ENCODE data around the gene NOS1AP. TPM values are rescaled to one million over a fixed set of nuclear protein-coding genes. Genes with fewer than 3 reads are reported as not detected.

The NOS1AP gene
- total and polyA plus RNA-seq, 7 experiments from 2014 or later = 0.08 to 0.15 TPM; not detected in 5

GRCh38 chr1:162264108-162264507 lies 194.6 kb downstream of the NOS1AP start:
- Mint-ChIP-seq H3K4me1 (no peaks in the 10 kb centered on the region), H3K27me3 (peaks cover 14 to 42% (median 26%) of the 10 kb centered on the region in 5 donors), H3K27ac (no peak overlapping the region), H3K36me3 (no peaks in the 10 kb centered on the region), H3K4me3 (no peak overlapping the region), H3K9me3 (no peaks in the 10 kb centered on the region)
- intact Hi-C loops (cut with micrococcal nuclease) = no loop called here
- ATAC-seq (no peak), DNase-seq (no peak)
- Histone ChIP-seq H3K27ac (ENCODE audit: low read depth, low read length) (no peak overlapping the region), H3K36me3 (ENCODE audit: control insufficient read depth in 2 of 3, insufficient read depth in 3 of 3, low read length in 3 of 3) (no peaks in the 10 kb centered on the region), H3K4me3 (ENCODE audit: low read length) (no peak overlapping the region), H3K27me3 (ENCODE audit: control insufficient read depth in 2 of 2, insufficient read depth in 2 of 2, low read length in 2 of 2) (no peaks in the 10 kb centered on the region), H3K9me3 (ENCODE audit: control insufficient read depth in 2 of 3, low read length in 3 of 3) (no peaks in the 10 kb centered on the region), H3K4me1 (ENCODE audit: control insufficient read depth in 2 of 2, insufficient read depth in 2 of 2, low read length in 2 of 2) (no peaks in the 10 kb centered on the region)
- ChIA-PET POLR2A (no interaction called here), CTCF (no interaction called here)

DNA sequence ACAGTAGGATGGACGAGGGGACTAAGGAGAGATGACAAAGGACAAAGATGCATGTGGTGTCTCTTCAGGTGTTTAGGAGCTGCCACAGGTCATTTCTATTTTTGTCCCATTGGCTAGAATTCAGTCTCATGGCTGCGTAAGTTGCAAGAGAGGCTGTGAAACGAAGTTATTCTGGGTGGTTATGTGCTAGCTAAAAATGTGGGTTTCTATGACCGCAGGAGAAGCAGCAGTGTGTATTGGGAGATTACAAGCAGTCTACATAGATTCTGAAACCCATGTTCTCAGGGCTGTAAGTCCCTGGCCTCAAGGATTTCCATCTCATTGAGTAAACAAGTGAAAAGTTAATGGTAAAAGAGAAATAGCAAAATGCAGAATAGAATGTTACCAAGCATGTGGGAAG lies 196.5 kb downstream of the NOS1AP start:
- Histone ChIP-seq H3K4me3 (ENCODE audit: low read length) (no peak overlapping the region), H3K27me3 (ENCODE audit: control insufficient read depth in 2 of 2, insufficient read depth in 2 of 2, low read length in 2 of 2) (no peaks in the 10 kb centered on the region), H3K9me3 (ENCODE audit: control insufficient read depth in 2 of 3, low read length in 3 of 3) (no peaks in the 10 kb centered on the region), H3K36me3 (ENCODE audit: control insufficient read depth in 2 of 3, insufficient read depth in 3 of 3, low read length in 3 of 3) (no peaks in the 10 kb centered on the region), H3K27ac (ENCODE audit: low read depth, low read length) (no peak overlapping the region), H3K4me1 (ENCODE audit: control insufficient read depth in 2 of 2, insufficient read depth in 2 of 2, low read length in 2 of 2) (no peaks in the 10 kb centered on the region)
- H3K4me1 Mint-ChIP-seq = no peaks in the 10 kb centered on the region
- H3K27ac Mint-ChIP-seq = no peak overlapping the region
- ATAC-seq (no peak), DNase-seq (no peak)
- no peak overlapping the region for H3K4me3 Mint-ChIP-seq
- ChIA-PET POLR2A (no interaction called here), CTCF (no interaction called here)
- H3K27me3 Mint-ChIP-seq = peaks cover 14 to 40% (median 22%) of the 10 kb centered on the region in 5 donors
- intact Hi-C loops (cut with micrococcal nuclease) = no loop called here
- H3K9me3 Mint-ChIP-seq = no peaks in the 10 kb centered on the region
- H3K36me3 Mint-ChIP-seq = no peaks in the 10 kb centered on the region

DNA sequence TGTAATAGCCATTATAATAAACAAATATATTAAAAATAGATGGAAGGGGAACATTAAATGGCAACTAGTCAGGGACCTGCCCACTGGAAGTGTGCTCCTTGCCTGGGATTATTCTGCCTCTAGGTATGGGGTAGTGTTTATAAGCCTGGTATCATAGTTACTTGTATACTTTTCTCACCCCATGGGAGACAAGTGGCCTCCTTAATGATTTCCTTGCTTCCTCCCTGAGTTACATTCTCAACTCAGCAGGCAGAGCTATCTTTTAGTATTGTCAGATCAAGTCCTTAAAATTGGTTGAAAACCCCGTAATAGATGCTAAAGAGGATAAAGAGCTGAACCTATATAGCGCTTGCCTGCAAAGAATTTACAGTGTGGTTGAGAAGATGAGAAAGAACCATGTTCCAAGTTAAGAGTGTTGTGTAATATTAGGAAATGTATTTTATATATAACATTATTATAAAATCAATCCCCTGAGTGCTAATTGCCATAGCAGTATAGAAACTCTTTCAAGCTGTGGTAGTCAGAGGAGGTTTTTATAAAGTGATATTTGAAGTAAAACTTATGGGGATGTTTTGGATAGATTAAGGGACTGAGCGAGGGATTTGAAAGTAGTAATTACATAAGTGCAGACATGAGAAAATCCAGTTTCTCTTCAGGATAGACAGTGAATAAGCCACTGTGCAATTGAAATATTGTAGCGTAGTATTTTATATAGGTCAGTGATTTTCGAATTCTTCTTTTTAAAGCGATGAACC lies 200.7 kb downstream of the NOS1AP start:
- CTCF ChIA-PET = no interaction called here

DNA sequence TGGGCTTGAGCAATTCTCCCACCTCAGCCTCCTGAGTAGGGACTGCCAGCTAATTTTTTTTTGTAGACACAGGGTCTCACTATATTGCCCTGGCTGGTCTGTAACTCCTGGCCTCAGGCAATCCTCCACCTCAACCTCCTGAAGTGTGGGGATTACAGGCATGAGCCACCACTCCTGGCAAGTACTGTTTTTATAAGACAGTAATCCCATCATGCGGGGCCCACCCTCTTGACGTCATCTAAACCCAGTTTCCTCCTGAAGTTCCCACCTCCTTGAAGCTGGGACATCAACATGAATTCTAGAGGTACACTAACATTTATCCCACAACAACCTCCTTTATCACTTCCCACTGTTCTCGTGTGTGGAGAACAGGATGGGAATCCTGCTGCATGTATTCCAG lies 202.5 kb downstream of the NOS1AP start:
- no peak overlapping the region for H3K27ac Mint-ChIP-seq
- no peaks in the 10 kb centered on the region for H3K9me3 Mint-ChIP-seq

More for the DNA sequence above, 200.7 kb downstream of the NOS1AP start:
- intact Hi-C loops (cut with micrococcal nuclease) = loop anchor here in 1 of 2 donors (10.0 kb wide), 1 partner anchor 475 kb away; no protein-coding TSS in a partner anchor
- Mint-ChIP-seq H3K9me3 (no peaks in the 10 kb centered on the region), H3K4me1 (no peaks in the 10 kb centered on the region), H3K27ac (no peak overlapping the region), H3K4me3 (no peak overlapping the region), H3K36me3 (no peaks in the 10 kb centered on the region), H3K27me3 (peaks cover 2 to 27% (median 20%) of the 10 kb centered on the region in 5 donors)
- H3K27ac ChIP-seq (ENCODE audit: low read depth, low read length) = no peak overlapping the region
- ATAC-seq (no peak), DNase-seq (no peak)
- H3K9me3 ChIP-seq (ENCODE audit: control insufficient read depth in 2 of 3, low read length in 3 of 3) = no peaks in the 10 kb centered on the region
- no peaks in the 10 kb centered on the region for H3K4me1 ChIP-seq (ENCODE audit: control insufficient read depth in 2 of 2, insufficient read depth in 2 of 2, low read length in 2 of 2)
- POLR2A ChIA-PET = interaction anchor here (0.6 kb wide), 1 partner anchor 622 kb away, joined by 5 read pairs; no protein-coding TSS in a partner anchor
- no peak overlapping the region for H3K4me3 ChIP-seq (ENCODE audit: low read length)
- H3K27me3 ChIP-seq (ENCODE audit: control insufficient read depth in 2 of 2, insufficient read depth in 2 of 2, low read length in 2 of 2) = no peaks in the 10 kb centered on the region
- no peaks in the 10 kb centered on the region for H3K36me3 ChIP-seq (ENCODE audit: control insufficient read depth in 2 of 3, insufficient read depth in 3 of 3, low read length in 3 of 3)

DNA sequence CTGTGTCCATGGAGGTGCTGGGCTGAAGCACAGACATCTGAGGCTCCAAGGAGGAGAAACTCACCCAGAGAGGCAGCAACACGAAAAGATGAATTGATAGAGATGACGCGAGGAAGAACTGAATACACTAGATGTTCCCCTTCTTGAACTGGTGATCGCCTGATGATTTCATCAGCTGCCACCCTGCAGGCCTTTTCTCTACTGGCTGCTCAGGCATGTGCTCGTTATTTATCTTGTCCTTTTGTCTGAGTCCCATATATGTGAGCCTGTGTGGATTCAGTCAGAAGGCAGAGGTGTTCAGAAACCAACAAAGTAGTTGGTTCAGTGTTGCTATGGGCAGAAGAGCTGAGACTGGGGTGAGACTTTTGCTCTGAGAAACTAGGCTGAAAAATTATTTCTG lies 202.9 kb downstream of the NOS1AP start:
- no peaks in the 10 kb centered on the region for H3K36me3 ChIP-seq (ENCODE audit: control insufficient read depth in 2 of 3, insufficient read depth in 3 of 3, low read length in 3 of 3)
- H3K4me3 ChIP-seq (ENCODE audit: low read length) = no peak overlapping the region
- H3K27ac ChIP-seq (ENCODE audit: low read depth, low read length) = no peak overlapping the region
- H3K9me3 Mint-ChIP-seq = no peaks in the 10 kb centered on the region
- no peak overlapping the region for H3K4me3 Mint-ChIP-seq
- H3K36me3 Mint-ChIP-seq = no peaks in the 10 kb centered on the region
- no peaks in the 10 kb centered on the region for H3K4me1 ChIP-seq (ENCODE audit: control insufficient read depth in 2 of 2, insufficient read depth in 2 of 2, low read length in 2 of 2)
- no peaks in the 10 kb centered on the region for H3K9me3 ChIP-seq (ENCODE audit: control insufficient read depth in 2 of 3, low read length in 3 of 3)
- ATAC-seq = no peak
- no peak overlapping the region for H3K27ac Mint-ChIP-seq
- DNase-seq = no peak
- intact Hi-C loops (cut with micrococcal nuclease) = loop anchor here in 1 of 2 donors (10.0 kb wide), 1 partner anchor 478 kb away; no protein-coding TSS in a partner anchor
- CTCF ChIA-PET = no interaction called here
- H3K27me3 ChIP-seq (ENCODE audit: control insufficient read depth in 2 of 2, insufficient read depth in 2 of 2, low read length in 2 of 2) = no peaks in the 10 kb centered on the region
- no peaks in the 10 kb centered on the region for H3K4me1 Mint-ChIP-seq
- POLR2A ChIA-PET = no interaction called here
- H3K27me3 Mint-ChIP-seq = peaks cover 0 to 26% (median 11%) of the 10 kb centered on the region in 5 donors

More for the DNA sequence above, 202.5 kb downstream of the NOS1AP start:
- Mint-ChIP-seq H3K36me3 (no peaks in the 10 kb centered on the region), H3K4me3 (no peak overlapping the region), H3K4me1 (no peaks in the 10 kb centered on the region), H3K27me3 (peaks cover 2 to 24% (median 11%) of the 10 kb centered on the region in 5 donors)
- no peaks in the 10 kb centered on the region for H3K27me3 ChIP-seq (ENCODE audit: control insufficient read depth in 2 of 2, insufficient read depth in 2 of 2, low read length in 2 of 2)
- H3K4me3 ChIP-seq (ENCODE audit: low read length) = no peak overlapping the region
- DNase-seq (no peak), ATAC-seq (no peak)
- ChIA-PET CTCF (no interaction called here), POLR2A (no interaction called here)
- no peak overlapping the region for H3K27ac ChIP-seq (ENCODE audit: low read depth, low read length)
- intact Hi-C loops (cut with micrococcal nuclease) = loop anchor here in 1 of 2 donors (10.0 kb wide), 1 partner anchor 477 kb away; no protein-coding TSS in a partner anchor
- H3K9me3 ChIP-seq (ENCODE audit: control insufficient read depth in 2 of 3, low read length in 3 of 3) = no peaks in the 10 kb centered on the region
- H3K4me1 ChIP-seq (ENCODE audit: control insufficient read depth in 2 of 2, insufficient read depth in 2 of 2, low read length in 2 of 2) = no peaks in the 10 kb centered on the region
- no peaks in the 10 kb centered on the region for H3K36me3 ChIP-seq (ENCODE audit: control insufficient read depth in 2 of 3, insufficient read depth in 3 of 3, low read length in 3 of 3)

DNA sequence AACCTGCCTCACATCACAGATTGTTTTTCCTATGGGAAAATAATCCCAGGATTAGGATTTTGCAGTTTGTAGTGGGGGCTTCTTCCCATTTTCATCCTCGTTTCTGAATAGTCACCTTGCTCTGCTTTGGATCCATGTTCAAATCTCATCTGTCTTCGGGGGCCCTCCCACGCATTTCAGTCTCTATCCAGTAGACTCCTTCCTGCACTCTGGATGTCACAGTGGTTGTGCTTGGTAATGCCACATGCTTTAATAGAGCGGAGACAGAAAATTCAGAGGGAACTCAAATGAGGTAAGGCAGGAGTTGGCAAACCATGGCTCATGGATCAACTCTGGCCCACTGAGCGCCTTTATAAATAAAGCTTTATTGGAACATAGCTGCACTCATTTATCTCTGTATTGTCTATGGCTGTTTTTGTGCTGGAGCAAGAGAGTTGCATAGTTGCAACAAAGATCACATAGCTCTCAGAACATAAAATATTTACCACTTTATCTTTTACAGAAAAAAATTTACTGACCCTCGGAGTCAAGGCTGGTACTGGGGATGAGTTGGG lies 206.2 kb downstream of the NOS1AP start:
- no peak for ATAC-seq
- Histone ChIP-seq H3K9me3 (ENCODE audit: control insufficient read depth in 2 of 3, low read length in 3 of 3) (no peaks in the 10 kb centered on the region), H3K4me3 (ENCODE audit: low read length) (no peak overlapping the region), H3K27ac (ENCODE audit: low read depth, low read length) (no peak overlapping the region), H3K27me3 (ENCODE audit: control insufficient read depth in 2 of 2, insufficient read depth in 2 of 2, low read length in 2 of 2) (peaks cover 0 to 5% of the 10 kb centered on the region in 2 donors), H3K36me3 (ENCODE audit: control insufficient read depth in 2 of 3, insufficient read depth in 3 of 3, low read length in 3 of 3) (no peaks in the 10 kb centered on the region), H3K4me1 (ENCODE audit: control insufficient read depth in 2 of 2, insufficient read depth in 2 of 2, low read length in 2 of 2) (no peaks in the 10 kb centered on the region)
- H3K4me3 Mint-ChIP-seq = no peak overlapping the region
- H3K9me3 Mint-ChIP-seq = no peaks in the 10 kb centered on the region
- POLR2A ChIA-PET = no interaction called here
- no peak for DNase-seq
- no peak overlapping the region for H3K27ac Mint-ChIP-seq
- peaks cover 5 to 47% (median 15%) of the 10 kb centered on the region in 5 donors for H3K27me3 Mint-ChIP-seq
- H3K4me1 Mint-ChIP-seq = no peaks in the 10 kb centered on the region
- intact Hi-C loops (cut with micrococcal nuclease) = loop anchor here (1.0 to 10.0 kb wide), 3 partner anchors 219 to 481 kb away; no protein-coding TSS in a partner anchor
- no peaks in the 10 kb centered on the region for H3K36me3 Mint-ChIP-seq
- CTCF ChIA-PET = no interaction called here

Data from naive thymus-derived CD4-positive, alpha-beta T cell (primary cell).